HG03558 (cell line): Measurements from ENCODE around the gene CACUL1.

Source experiments
- ATAC-seq: cut with Tn5 transposase; IDR thresholded peaks from one replicate; pipeline ENCODE4 v1.9.1; 2021; ENCODE audit warnings: moderate number of reproducible peaks; ENCODE audit not compliant: unreplicated experiment; ENCODE audit errors: extremely low read depth

CACUL1 gene

DNA sequence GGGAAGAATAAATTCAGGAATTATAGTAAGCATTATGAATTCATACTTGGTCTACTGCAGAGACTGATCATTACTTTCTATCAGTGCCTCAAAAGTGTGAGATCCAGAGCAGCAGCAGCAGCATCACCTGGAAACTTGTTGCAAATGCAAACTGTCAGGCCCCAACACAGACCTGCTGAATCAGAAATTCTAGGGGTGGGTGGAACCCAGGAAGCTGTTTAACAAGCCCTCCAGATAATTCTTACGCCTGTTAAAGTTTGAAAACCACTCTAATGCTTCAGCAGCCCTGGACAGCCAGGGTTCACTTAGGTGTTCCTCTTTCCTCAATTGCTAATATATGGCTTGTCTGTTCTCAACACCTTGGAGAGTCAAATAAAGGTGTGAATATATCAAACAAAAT lies 19.5 kb downstream of the CACUL1 start:
- ATAC-seq = no peak

DNA sequence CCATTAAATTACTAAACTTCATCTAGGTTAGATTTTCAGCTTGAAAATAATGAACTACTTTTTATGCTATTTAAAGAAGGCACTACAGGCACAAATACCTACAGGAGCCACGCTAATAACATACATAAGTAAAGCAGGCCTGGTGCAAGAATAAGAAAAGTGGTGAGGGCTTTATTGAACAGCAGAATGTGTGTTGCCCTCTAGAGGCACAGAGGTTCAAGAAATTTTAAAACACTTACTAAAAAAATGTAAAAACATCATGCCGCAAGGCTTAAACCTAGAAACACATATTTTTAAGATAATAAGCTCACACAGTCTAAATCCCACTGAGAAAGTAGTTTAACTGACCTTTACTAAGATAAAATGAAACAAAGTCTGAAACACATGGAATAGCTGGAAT lies 20.3 kb downstream of the CACUL1 start:
- no peak for ATAC-seq

DNA sequence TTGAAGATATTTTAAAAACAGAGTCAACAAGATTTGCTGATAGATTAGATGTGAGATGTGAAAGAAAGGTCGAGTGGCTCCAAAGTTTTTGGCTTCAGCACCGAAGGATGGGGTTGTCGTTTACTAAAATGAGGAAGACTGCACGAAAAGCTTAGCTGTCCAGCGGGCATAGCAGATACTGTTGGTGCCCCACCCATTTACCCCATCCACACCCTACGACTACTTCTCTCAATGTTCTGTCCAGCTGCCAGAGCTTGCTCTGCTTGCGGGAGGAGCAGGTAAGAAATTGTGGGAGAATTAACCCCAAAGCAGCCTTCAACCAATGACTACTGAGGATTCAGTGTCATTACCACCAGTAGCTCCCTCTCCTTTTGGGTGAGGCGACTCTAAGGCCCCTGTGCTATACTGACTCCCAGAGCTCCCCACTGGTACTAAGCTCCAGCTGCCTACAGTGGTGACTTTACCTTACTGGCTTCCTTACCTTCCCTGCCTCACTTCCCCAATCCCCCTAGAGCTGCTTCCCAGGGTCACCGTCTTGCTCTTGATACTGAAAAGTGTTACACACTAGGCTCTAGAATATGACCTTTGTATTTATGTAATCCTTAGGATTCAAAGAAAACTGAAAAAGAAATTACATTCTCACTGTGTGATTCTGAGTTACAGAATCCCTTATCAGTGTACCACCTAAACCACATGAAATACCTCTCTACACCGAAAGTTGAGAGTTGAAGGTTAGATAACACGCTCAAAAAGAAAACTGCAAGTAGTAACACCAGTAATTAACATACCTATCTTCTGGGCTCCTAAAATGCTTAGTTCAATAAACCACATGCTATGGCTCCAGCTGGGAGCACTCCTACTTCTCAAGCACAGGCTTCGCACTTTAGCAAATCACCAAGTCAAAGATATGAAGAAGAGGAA lies 22.3 kb downstream of the CACUL1 start:
- ATAC-seq = peak; percentile 30

DNA sequence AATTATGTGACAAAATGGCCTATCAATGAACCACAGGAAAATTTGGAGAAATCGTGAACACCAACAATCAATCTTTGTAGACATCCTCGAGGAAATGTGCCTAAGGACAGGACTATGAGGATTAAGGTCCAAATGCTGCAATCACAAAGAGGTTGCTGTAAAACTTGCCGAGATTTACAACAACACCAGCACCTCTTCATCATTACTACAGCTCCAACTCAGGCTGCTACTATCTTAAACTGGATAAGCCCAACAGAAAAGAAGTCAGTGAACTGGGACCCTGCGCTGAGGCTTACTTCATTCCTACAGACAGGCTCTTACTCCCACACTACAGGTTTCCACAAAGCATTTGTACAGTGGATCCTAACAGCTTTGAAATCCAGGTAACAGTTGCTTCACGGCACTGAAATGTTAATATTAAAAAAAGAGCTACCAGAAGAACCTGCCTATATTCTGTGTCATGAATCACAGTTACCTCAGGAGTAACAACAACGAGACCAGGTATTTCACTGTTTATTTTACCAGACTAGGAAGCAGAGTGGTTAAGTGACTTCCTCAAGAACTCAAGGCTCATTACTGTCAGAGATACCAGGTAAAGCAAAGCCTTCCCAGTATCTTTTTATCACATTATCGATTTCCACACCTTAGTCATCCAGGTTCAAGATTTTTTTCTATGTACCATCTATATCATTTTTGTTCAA lies 23.9 kb downstream of the CACUL1 start:
- no peak for ATAC-seq

DNA sequence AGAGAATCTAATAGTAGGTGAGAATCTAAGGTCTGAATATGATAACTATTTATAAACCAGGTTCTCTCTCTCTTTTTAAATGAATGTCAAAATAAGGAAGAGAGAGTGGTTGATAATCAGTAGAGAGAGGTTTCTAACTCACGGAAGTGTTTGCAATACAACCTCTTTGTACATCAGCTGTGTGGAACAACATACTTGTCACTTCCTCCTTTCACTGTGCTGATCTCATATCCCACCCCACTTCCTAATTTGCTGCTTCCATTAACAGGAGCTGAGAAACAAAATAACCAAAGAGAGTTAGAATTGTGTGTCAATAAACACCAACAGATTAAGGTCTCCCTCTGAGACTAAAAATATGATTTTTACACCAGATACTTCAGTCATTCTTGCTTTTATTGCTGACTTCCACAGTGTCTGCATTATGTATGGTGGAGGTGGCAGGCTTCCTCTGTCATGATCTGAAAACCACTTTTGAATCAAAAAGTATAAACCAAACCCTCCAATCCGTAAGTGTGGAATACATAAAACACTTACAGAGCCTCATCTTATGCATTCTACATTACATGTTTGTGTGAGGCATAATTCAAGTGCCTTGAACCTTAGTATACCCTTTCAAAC lies 25.0 kb downstream of the CACUL1 start:
- ATAC-seq = peak; percentile 53

DNA sequence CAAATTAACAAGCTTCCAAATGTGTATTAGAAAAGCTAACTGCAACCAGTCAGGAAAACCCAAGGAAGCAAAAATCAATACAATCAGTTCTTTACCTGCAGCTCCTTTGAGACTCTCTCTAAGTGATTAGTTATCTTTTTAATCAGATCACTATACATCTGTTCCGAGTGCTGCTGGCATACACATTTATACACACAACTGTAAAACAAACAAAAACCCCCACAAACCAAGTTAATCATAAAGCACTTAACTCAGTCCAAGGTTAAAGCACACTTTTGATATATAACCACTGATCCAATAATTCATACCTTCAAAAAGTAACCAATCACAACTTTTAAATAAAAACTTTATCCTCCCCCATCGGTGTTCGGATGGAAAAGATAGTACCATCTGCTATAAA lies 25.6 kb downstream of the CACUL1 start:
- no peak for ATAC-seq

DNA sequence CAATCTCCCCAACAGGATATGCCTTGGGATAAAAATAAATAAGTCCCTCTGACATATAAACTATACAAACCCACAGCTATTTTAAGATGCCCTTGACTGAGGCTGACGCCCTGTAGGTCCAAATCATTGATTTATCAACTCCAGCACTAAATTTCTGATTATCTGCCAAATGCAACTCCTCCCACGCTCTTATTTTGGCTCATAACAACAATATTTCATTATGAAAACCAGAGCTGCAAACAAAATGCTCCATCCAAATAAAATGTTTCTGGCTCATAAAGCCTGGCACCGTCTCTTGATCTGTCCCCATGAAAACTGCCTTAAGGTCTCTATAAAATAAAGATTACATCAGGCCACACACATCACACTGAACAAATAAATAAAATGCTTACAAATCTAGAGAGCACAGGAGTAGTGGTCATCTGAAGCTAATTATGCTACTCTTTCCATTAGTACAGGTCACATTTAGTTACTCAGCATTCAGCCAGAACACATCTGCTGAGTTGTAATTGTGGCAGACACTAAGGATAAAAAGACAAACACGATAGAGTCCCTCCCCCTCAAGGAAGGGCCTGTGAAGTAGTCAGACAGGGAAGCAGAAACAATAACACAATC lies 28.8 kb downstream of the CACUL1 start:
- no peak for ATAC-seq

DNA sequence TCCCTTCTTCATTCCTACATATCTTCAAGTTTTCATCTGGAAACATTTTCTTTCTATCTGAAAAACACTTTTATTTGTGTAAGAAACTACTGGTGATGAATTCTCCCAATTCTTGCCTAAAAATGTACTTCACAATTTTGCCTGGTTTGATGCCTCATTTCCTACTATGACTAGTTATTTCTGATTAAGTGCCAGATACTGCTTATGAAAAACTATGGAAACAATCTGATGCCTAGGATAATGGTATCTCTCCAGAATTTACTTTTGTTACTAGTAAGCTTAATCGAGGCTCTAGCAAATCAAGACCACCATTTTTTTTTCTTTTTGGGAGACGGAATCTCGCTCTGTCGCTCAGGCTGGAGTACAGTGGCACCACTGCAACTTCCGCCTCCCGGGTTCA lies 31.3 kb downstream of the CACUL1 start:
- ATAC-seq = no peak

DNA sequence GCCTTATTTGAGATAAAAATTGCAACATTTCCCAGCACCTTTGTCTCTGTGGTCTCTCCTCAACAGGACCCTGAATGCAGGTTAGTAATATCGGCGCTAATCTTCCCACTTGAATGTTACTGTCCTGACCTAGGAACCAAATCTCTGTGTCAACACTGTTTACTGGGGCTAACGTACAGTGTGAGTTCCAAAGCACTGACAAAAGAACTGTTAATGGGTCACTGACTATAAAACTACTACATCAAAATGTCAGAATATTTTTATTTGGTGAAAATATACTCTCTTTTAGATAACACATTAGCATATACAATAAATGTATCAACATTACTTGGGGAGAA lies 33.3 kb downstream of the CACUL1 start:
- no peak for ATAC-seq

DNA sequence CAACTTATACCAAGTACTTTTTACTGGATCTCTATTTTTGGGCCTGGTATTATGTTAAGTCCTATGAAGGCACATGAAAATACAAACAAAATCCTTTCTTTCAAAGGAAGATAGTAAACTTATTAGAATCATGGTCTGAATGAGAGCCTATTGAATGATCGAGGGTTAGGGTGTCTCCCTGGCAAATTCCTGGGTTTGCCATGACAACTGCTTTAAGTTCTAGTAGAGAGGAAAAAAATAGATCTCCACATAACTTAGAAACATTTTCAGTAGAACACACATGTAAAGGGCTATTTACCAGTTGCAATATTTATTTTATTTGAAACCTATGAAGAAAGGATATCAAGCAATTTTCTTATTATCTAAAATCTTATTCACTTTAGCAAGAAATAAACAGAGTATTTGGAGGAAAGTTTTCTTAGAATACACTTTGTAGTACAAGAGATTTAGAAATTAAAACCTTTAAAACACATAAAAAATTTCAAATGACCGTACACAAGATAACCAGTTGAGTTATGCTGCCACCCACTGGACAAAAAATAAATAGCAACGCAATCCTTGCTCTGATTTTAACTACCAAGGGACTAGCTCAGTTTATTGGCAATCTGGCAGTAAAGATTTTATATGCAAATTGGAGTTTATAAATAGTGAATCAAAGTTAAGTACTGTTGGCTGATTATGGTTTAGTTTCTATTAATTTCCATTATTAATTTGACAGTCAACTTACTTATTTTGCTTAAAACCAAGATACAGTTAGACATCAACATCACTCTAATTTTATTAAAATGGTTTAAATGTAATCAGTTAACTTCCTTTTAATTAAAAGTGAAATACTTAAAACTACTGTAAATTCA lies 33.9 kb downstream of the CACUL1 start:
- no peak for ATAC-seq

DNA sequence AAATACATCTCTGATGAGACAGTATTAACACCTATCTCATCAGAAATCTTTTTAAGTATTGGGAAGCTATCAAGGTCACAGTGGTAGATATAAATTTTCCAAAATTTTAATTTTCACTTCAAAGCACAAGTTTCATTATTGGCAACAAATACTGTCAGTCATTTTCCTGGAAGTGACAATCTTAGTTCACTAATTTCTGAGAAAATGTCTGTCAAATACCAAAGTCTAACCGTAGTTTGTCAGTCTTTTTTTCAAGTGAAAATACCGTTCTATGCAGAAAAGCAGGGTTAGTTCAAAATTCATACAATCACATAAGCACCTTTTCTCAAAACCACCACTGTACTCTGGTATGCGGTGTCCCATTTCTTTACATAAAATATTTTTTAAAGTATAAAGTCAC lies 40.4 kb downstream of the CACUL1 start:
- no peak for ATAC-seq

DNA sequence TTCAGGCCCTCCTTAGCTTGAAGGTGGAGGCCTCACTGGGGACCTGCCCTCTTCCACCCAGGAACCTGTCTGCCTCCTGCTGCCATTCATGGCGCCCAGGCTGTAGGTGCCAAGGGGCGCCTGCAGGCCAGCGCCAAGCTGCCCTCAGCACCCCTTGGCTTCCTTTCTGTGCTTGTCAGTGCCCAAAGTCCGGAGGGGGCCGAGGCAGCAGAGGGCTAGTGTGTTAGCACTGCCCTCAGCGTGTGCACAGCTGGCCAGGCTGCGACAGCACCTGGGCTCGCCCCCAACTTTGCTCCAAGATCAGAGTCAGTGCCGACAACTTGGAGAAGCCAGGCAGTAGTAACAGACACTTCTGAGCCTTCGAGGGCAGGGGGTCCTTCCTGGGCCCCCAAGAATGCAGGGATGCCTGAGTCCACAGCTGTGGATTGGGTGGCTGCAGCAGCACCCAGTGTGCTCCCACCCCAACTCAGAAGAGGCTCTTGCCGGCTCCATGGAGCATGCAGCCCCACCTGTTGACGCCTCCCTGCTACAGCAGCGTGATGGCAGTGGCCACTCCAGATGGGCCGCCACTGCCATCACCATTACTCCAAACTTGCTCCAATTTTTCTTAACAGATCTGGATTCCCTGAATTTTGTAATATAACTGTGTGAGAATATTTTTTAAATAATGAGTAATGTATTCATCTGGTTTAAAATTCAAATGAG lies 41.7 kb downstream of the CACUL1 start:
- no peak for ATAC-seq

DNA sequence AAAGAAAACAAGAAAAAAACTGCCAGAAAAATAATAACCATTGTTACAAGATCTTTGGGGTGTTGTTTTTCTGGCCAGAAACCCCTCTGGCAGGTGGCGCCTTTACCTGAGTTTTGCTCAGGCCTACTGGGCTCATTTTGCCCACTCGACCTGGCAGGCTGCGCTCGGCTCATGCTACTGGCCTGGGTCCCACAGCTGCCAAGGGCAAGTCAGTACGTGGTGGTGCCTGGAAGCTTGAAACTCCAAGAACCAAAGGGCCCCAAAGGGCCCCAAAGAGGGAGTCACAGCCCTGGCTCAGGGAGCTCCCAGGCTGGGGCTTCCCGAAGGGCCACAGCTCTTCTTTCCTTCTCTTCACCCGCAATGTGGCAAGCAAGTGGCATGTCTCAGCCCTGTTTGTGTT lies 42.7 kb downstream of the CACUL1 start:
- ATAC-seq = no peak

DNA sequence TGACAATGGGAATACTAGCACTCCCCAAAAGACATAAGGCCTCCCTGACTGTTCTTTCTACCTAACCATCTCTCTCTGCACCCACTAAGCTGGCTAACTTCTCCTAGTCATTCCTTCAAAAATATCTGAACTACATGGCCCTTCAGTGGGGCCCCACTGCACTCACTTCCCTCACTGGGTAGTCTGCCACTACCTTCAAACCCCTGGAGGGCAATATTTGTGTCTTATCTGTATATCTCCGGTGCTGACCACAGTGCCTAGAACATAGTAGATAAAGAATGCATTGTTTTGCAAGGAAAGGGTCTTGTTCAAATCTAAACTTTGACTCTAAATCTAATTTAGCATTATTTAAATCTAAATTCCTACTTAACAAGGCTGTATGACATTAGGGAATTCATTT lies 44.3 kb downstream of the CACUL1 start:
- no peak for ATAC-seq

DNA sequence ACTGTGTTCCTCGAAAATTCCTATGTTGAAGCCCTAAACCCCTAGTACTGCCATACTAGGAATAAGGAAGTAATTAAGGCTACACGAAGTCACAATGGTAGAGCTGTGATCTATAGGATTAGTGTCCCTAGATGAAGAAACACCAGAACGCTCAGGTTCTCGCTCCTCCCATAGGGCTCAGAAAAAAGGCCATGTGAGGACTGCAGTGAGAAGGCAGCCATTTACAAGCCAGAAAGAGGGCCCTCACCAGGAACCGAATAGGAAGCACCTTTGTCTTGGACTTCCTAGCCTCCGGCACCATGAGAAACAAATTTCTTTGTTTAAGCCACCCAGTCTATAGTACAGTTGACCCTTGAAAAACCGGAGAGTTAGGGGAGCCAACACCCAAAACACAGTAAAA lies 46.2 kb downstream of the CACUL1 start:
- no peak for ATAC-seq

DNA sequence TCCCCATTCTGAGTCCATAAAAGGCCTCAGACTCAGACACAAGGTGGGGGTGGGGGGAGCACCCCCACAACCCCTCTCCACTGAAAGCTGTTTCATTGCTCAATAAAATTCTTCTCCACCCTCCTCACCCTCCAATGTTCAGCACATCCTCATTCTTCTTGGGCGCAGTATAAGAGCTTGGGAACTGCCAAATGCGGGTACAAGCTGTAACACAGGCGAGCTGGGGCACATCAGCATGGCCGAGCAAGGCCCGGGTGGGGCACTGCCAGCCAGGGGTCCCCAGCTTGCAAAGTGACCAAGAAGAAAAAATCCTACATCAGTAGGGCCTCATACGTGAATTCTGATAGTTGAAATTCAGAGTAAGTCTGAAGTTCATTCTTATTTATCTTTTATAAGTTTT lies 50.1 kb downstream of the CACUL1 start:
- ATAC-seq = no peak

DNA sequence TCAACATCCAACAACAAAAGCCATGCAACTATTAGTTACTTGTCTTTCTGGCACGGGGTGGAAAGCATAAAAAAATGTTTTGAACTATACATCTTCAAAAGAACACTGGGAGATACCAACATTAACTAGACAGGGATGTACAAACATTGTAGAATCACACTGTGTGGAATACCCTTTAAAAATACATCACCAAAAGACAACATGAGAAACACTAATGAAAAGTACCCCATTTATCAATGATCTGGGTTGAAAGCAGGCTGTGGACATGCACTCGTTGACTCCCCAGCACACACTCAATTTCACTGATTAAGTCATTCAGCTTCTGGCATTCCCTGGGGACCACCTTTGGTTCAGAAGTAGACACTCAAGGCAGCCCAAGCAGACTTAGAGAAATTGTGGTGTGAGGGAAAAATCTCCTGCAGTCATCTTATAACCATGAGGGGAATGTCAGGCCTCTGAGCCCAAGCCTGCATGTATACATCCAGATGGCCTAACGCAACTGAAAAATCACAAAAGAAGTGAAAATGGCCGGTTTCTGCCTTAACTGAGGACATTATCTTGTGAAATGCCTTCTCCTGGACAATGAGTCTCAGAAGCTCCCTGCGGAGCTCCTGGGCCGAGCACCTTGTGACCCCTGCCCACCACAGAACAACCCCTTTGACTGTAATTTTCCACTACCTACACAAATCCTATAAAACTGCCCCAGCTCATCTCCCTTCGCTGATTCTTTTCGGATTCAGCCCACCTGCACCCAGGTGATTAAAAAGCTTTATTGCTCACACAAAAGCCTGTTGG lies 53.0 kb downstream of the CACUL1 start:
- no peak for ATAC-seq

DNA sequence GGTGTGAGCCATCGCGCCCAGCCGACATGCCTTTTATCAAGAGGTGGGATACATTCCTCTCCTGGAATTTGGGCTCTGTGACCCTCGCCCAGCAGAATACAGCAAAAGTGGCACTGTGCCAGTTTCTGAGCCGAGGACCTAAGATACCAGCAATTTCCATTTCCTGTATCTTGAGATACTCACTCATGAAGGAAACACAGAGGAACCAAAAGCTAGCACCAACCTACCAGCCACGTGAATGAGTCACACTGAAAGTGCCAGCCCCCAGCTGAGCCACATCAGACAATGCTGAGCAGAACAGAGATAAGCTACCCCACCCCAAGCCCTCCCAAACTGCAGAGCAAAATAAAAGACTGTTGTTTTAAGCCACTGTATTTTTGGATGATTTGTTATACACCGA lies 56.3 kb downstream of the CACUL1 start:
- ATAC-seq = peak; percentile 92

DNA sequence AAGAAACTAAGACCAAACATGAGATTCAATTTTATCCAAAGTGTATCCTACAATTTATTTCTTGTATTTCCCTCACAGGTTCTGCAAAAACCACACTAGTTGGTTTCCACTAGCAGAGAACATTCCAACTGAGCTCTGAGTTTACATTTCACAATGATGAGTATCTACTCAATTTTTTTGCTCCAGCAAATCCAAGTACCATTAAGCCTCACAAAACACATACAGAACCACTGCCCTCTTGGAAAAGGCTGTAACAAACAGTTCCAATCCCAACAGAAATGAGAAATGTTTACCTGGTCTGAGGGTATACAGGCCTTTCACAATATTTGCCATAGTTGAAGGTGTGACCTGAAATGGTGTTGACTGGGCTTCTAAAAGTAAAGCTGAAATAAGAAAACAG lies 59.9 kb downstream of the CACUL1 start:
- no peak for ATAC-seq
